Liver (tissue), 9 donors: ENCODE results near the gene CCDC187. TPM values are rescaled to one million over a fixed set of nuclear protein-coding genes. Genes with fewer than 3 reads are reported as not detected.

Experiments
- DNase-seq: peaks from one replicate; pipeline ENCODE4 v3.0.0-alpha.2; 2017; ENCODE audit warnings: low spot score
- H3K27ac ChIP-seq, 2 donors: one replicate each; pipeline ENCODE4 v1.7.0; 2013; ENCODE audit warnings: inconsistent platforms in 2 of 2, low read length in 2 of 2, control low read depth in 1 of 2, low read depth in 1 of 2, mild to moderate bottlenecking in 1 of 2
- H3K27me3 ChIP-seq, 4 donors: one replicate each; pipeline versions ENCODE4 v1.6.1 to v1.7.0; 2013; ENCODE audit warnings: low read length in 3 of 4, inconsistent platforms in 1 of 4, mild to moderate bottlenecking in 1 of 4, moderate library complexity in 1 of 4; ENCODE audit not compliant: control insufficient read depth in 4 of 4, insufficient read depth in 4 of 4
- H3K36me3 ChIP-seq, 4 donors: one replicate each; pipeline versions ENCODE4 v1.6.1 to v1.7.0; 2013; ENCODE audit warnings: low read length in 3 of 4, mild to moderate bottlenecking in 3 of 4, low read depth in 1 of 4, moderate library complexity in 1 of 4; ENCODE audit not compliant: control insufficient read depth in 4 of 4, insufficient read depth in 3 of 4
- H3K4me1 ChIP-seq, 4 donors: one replicate each; pipeline versions ENCODE4 v1.6.1 to v1.7.0; 2013; ENCODE audit warnings: low read length in 3 of 4, mild to moderate bottlenecking in 3 of 4, moderate library complexity in 1 of 4; ENCODE audit not compliant: control insufficient read depth in 4 of 4, insufficient read depth in 4 of 4
- H3K4me3 ChIP-seq, 3 donors: one replicate each; pipeline versions ENCODE4 v1.6.1 to v1.7.0; 2013; ENCODE audit warnings: low read length in 3 of 3, control low read depth in 1 of 3, low read depth in 1 of 3, mild to moderate bottlenecking in 1 of 3
- H3K9ac ChIP-seq, 2 donors: one replicate each; pipeline ENCODE4 v1.7.0; 2013; ENCODE audit warnings: low read length in 2 of 2, mild to moderate bottlenecking in 2 of 2, moderate library complexity in 2 of 2, control low read depth in 1 of 2, low read depth in 1 of 2
- H3K9me3 ChIP-seq, 4 donors: one replicate each; pipeline versions ENCODE4 v1.6.1 to v1.7.0; 2013; ENCODE audit warnings: low read length in 3 of 4; ENCODE audit not compliant: control insufficient read depth in 4 of 4
- EGR1 ChIP-seq, 2 donors: IDR thresholded peaks; 2 replicates each; pipeline ENCODE4 v1.6.1; 2016 to 2018; ENCODE audit warnings: antibody characterized with exemption in 2 of 2, low read depth in 2 of 2
- FOXA1 ChIP-seq: IDR thresholded peaks from 2 replicates; pipeline ENCODE4 v1.6.1; 2016; ENCODE audit warnings: antibody characterized with exemption
- FOXA2 ChIP-seq: IDR thresholded peaks from 2 replicates; pipeline ENCODE4 v1.6.1; 2016; ENCODE audit warnings: antibody characterized with exemption
- GABPA ChIP-seq, 2 donors: IDR thresholded peaks in 1 of 2; conservative IDR thresholded peaks in 1 of 2; 2 replicates each; pipeline ENCODE4 v1.6.1; 2016; ENCODE audit warnings: antibody characterized with exemption in 2 of 2, mild to moderate bottlenecking in 1 of 2, moderate library complexity in 1 of 2
- HNF4A ChIP-seq, 2 donors: conservative IDR thresholded peaks; 2 replicates each; pipeline ENCODE4 v1.6.1; 2016; ENCODE audit warnings: antibody characterized with exemption in 2 of 2, mild to moderate bottlenecking in 2 of 2
- HNF4G ChIP-seq: IDR thresholded peaks from 2 replicates; pipeline ENCODE4 v1.6.1; 2016; ENCODE audit warnings: antibody characterized with exemption
- JUND ChIP-seq, 2 donors: IDR thresholded peaks; 2 replicates each; pipeline ENCODE4 v1.6.1; 2016; ENCODE audit warnings: antibody characterized with exemption in 2 of 2
- NR2F2 ChIP-seq: IDR thresholded peaks from 2 replicates; pipeline ENCODE4 v1.6.1; 2016; ENCODE audit warnings: antibody characterized with exemption
- RAD21 ChIP-seq, 2 donors: IDR thresholded peaks; 2 replicates each; pipeline ENCODE4 v1.6.1; 2016; ENCODE audit warnings: antibody characterized with exemption in 2 of 2, mild to moderate bottlenecking in 2 of 2
- RXRA ChIP-seq, 2 donors: IDR thresholded peaks; 2 replicates each; pipeline ENCODE4 v1.6.1; 2017 to 2018; ENCODE audit warnings: antibody characterized with exemption in 2 of 2, mild to moderate bottlenecking in 1 of 2
- SP1 ChIP-seq: IDR thresholded peaks from 2 replicates; pipeline ENCODE4 v1.6.1; 2018; ENCODE audit warnings: antibody characterized with exemption, mild to moderate bottlenecking
- TAF1 ChIP-seq: conservative IDR thresholded peaks from 2 replicates; pipeline ENCODE4 v1.6.1; 2016; ENCODE audit warnings: antibody characterized with exemption, mild to moderate bottlenecking
- YY1 ChIP-seq: IDR thresholded peaks from 2 replicates; pipeline ENCODE4 v1.6.1; 2016; ENCODE audit warnings: antibody characterized with exemption, mild to moderate bottlenecking
- WGBS: extraction: QIAGEN DNeasy Blood & Tissue Kit; methylation state at CpG from one replicate; pipeline ENCODE4 v1.1.7; 2013; 5-methylcytosine and 5-hydroxymethylcytosine counted together
- polyA plus RNA-seq, 2 donors: library from polyadenylated mRNA; stranded (reverse) in 1 of 2; unstranded in 1 of 2; fragments of 200-250 nt in 1 of 2; fragments of >200 nt in 1 of 2; fragmentation: Nextera tagmentation in 1 of 2; extraction: Ambion mirVana in 1 of 2; gene quantifications; one replicate each; pipeline versions ENCODE4 v1.2.1 to v1.2.3, GENCODE V29; 2013 to 2015
- total RNA-seq, 2 donors: library from RNA; depleted of rRNA; stranded (reverse); fragments of >200 nt; gene quantifications; one replicate each; pipeline ENCODE4 v1.2.3, GENCODE V29; 2014
- TF ChIP-seq, protein P1 (sequence below): IDR thresholded peaks from 2 replicates; pipeline ENCODE4 v1.6.1; 2016; ENCODE audit warnings: antibody characterized with exemption
- TF ChIP-seq, protein P2 (sequence below): IDR thresholded peaks from 2 replicates; pipeline ENCODE4 v1.6.1; 2016; ENCODE audit warnings: antibody characterized with exemption
- TF ChIP-seq, protein P3 (sequence below): IDR thresholded peaks from 2 replicates; pipeline ENCODE4 v1.6.1; 2016; ENCODE audit warnings: antibody characterized with exemption
- TF ChIP-seq, protein P4 (sequence below): fragments of 150-350 bp; IDR thresholded peaks from 2 replicates; pipeline ENCODE4 v1.5.1; 2017; ENCODE audit warnings: improper control_type of control experiment, low read depth, low read length; ENCODE audit not compliant: missing input control
- TF ChIP-seq, protein P5 (sequence below): IDR thresholded peaks from 2 replicates; pipeline ENCODE4 v1.6.1; 2016; ENCODE audit warnings: antibody characterized with exemption, mild to moderate bottlenecking
- donor health status: healthy.
- donor health status: healthy.
- donor health status: healthy.
- donor health status: healthy.
- donor health status: healthy.

Gene CCDC187
- total and polyA plus RNA-seq, 4 donors = 0.05 TPM; not detected in 3

DNA sequence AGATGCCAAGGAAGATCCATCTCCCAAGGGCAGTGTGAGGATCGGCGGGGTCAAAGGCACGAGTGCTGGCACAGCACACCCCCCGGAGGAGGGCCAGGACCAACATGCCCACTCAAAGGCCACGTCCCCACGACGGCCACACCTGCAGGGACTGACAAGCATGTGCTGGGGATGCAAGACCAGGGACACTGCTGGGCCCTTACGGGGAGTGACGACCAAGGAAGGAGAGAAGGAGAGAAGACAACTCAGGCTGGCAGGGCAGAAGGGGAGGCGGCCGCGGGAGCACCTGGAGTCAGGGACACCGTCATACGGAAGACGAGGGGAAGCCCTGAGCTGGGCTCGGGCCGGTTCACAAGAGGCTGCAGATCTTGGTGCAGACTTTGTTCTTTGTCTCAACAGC is 68.7 kb downstream of the CCDC187 start:
- H3K4me3 ChIP-seq = no peak overlapping the region
- no peaks in the 10 kb centered on the region for H3K9me3 ChIP-seq
- no peak for DNase-seq
- 96% methylated on average over 17 of the region's 17 CpGs for WGBS
- peaks cover 7 to 19% (median 10%) of the 10 kb centered on the region in 4 donors for H3K4me1 ChIP-seq
- H3K36me3 ChIP-seq = peaks cover 0 to 6% (median 0%) of the 10 kb centered on the region in 4 donors
- H3K27ac ChIP-seq = no peak overlapping the region
- no peaks in the 10 kb centered on the region for H3K27me3 ChIP-seq
- no peak overlapping the region for H3K9ac ChIP-seq
- TF ChIP-seq RAD21 (IDR thresholded peaks at IDR 0.05) (no peak), JUND (IDR thresholded peaks at IDR 0.05) (no peak), TAF1 (no peak), HNF4G (no peak), HNF4A (conservative IDR thresholded peaks at IDR 0.05) (no peak), FOXA1 (no peak), GABPA (IDR thresholded peaks at IDR 0.05 in 1 of 2, conservative IDR thresholded peaks at IDR 0.05 in 1 of 2) (no peak), NR2F2 (no peak), YY1 (no peak), SP1 (no peak), EGR1 (IDR thresholded peaks at IDR 0.05; ENCODE audit: low read depth in 2 of 2) (no peak), RXRA (IDR thresholded peaks at IDR 0.05) (no peak), FOXA2 (no peak)
- TF ChIP-seq, protein P1, sequence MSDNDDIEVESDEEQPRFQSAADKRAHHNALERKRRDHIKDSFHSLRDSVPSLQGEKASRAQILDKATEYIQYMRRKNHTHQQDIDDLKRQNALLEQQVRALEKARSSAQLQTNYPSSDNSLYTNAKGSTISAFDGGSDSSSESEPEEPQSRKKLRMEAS = no peak
- TF ChIP-seq, protein P2, sequence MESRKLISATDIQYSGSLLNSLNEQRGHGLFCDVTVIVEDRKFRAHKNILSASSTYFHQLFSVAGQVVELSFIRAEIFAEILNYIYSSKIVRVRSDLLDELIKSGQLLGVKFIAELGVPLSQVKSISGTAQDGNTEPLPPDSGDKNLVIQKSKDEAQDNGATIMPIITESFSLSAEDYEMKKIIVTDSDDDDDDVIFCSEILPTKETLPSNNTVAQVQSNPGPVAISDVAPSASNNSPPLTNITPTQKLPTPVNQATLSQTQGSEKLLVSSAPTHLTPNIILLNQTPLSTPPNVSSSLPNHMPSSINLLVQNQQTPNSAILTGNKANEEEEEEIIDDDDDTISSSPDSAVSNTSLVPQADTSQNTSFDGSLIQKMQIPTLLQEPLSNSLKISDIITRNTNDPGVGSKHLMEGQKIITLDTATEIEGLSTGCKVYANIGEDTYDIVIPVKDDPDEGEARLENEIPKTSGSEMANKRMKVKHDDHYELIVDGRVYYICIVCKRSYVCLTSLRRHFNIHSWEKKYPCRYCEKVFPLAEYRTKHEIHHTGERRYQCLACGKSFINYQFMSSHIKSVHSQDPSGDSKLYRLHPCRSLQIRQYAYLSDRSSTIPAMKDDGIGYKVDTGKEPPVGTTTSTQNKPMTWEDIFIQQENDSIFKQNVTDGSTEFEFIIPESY = no peak
- TF ChIP-seq, protein P3, sequence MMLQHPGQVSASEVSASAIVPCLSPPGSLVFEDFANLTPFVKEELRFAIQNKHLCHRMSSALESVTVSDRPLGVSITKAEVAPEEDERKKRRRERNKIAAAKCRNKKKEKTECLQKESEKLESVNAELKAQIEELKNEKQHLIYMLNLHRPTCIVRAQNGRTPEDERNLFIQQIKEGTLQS = no peak
- TF ChIP-seq, protein P4, sequence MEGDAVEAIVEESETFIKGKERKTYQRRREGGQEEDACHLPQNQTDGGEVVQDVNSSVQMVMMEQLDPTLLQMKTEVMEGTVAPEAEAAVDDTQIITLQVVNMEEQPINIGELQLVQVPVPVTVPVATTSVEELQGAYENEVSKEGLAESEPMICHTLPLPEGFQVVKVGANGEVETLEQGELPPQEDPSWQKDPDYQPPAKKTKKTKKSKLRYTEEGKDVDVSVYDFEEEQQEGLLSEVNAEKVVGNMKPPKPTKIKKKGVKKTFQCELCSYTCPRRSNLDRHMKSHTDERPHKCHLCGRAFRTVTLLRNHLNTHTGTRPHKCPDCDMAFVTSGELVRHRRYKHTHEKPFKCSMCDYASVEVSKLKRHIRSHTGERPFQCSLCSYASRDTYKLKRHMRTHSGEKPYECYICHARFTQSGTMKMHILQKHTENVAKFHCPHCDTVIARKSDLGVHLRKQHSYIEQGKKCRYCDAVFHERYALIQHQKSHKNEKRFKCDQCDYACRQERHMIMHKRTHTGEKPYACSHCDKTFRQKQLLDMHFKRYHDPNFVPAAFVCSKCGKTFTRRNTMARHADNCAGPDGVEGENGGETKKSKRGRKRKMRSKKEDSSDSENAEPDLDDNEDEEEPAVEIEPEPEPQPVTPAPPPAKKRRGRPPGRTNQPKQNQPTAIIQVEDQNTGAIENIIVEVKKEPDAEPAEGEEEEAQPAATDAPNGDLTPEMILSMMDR = no peak
- TF ChIP-seq, protein P5, sequence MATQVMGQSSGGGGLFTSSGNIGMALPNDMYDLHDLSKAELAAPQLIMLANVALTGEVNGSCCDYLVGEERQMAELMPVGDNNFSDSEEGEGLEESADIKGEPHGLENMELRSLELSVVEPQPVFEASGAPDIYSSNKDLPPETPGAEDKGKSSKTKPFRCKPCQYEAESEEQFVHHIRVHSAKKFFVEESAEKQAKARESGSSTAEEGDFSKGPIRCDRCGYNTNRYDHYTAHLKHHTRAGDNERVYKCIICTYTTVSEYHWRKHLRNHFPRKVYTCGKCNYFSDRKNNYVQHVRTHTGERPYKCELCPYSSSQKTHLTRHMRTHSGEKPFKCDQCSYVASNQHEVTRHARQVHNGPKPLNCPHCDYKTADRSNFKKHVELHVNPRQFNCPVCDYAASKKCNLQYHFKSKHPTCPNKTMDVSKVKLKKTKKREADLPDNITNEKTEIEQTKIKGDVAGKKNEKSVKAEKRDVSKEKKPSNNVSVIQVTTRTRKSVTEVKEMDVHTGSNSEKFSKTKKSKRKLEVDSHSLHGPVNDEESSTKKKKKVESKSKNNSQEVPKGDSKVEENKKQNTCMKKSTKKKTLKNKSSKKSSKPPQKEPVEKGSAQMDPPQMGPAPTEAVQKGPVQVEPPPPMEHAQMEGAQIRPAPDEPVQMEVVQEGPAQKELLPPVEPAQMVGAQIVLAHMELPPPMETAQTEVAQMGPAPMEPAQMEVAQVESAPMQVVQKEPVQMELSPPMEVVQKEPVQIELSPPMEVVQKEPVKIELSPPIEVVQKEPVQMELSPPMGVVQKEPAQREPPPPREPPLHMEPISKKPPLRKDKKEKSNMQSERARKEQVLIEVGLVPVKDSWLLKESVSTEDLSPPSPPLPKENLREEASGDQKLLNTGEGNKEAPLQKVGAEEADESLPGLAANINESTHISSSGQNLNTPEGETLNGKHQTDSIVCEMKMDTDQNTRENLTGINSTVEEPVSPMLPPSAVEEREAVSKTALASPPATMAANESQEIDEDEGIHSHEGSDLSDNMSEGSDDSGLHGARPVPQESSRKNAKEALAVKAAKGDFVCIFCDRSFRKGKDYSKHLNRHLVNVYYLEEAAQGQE = no peak
